ENCODE measurements around the gene KRT84.

Gene KRT84

GRCh38 chr12:52371716-52372115 is 13.7 kb downstream of the KRT84 start:
- no peak for TF ChIP-seq CTCF (IDR thresholded peaks at IDR 0.05; ENCODE audit: control extremely low read depth, extremely low read depth, low read depth, missing control alignments)
- POLR2A ChIA-PET = no interaction called here
- no peak for DNase-seq (ENCODE audit: extremely low spot score)
- CTCF ChIA-PET = interaction anchor here (0.8 to 6.6 kb wide), 14 partner anchors 9 to 609 kb away, joined by 3 to 53 read pairs (median 4); partner anchors contain the start of gene KRT84

GRCh38 chr12:52370926-52371608 is 14.4 kb downstream of the KRT84 start:
- DNase-seq (ENCODE audit: extremely low spot score) = no peak
- TF ChIP-seq CTCF (IDR thresholded peaks at IDR 0.05; ENCODE audit: control extremely low read depth, extremely low read depth, low read depth, missing control alignments) = no peak
- ChIA-PET POLR2A (no interaction called here), CTCF (interaction anchor here (1.0 to 6.6 kb wide), 8 partner anchors 13 to 513 kb away, joined by 3 to 53 read pairs (median 5); partner anchors contain the start of gene KRT84)

- ChIA-PET CTCF (interaction anchor here (0.9 to 6.6 kb wide), 7 partner anchors 11 to 611 kb away, joined by 3 to 53 read pairs (median 4); no protein-coding TSS in a partner anchor), POLR2A (interaction anchor here (0.5 kb wide), 1 partner anchor 497 kb away, joined by 3 read pairs; no protein-coding TSS in a partner anchor)
- no peak for DNase-seq (ENCODE audit: extremely low spot score)
- TF ChIP-seq CTCF (IDR thresholded peaks at IDR 0.05; ENCODE audit: control extremely low read depth, extremely low read depth, low read depth, missing control alignments) = no peak
These were observed 15.6 kb downstream of the KRT84 start for GRCh38 chr12:52369809-52370208.

- POLR2A ChIA-PET = no interaction called here
- DNase-seq (ENCODE audit: extremely low spot score) = no peak
- CTCF ChIA-PET = interaction anchor here (1.0 to 6.6 kb wide), 4 partner anchors 47 to 612 kb away, joined by 3 to 53 read pairs (median 10); no protein-coding TSS in a partner anchor
- no peak for TF ChIP-seq CTCF (IDR thresholded peaks at IDR 0.05; ENCODE audit: control extremely low read depth, extremely low read depth, low read depth, missing control alignments)
These were observed 16.2 kb downstream of the KRT84 start for GRCh38 chr12:52369211-52369610.

GRCh38 chr12:52368508-52368907 is 16.9 kb downstream of the KRT84 start:
- DNase-seq (ENCODE audit: extremely low spot score) = no peak
- CTCF ChIA-PET = interaction anchor here (1.2 to 6.6 kb wide), 2 partner anchors 48 to 510 kb away, joined by 3 to 53 read pairs; no protein-coding TSS in a partner anchor
- no peak for TF ChIP-seq CTCF (IDR thresholded peaks at IDR 0.05; ENCODE audit: control extremely low read depth, extremely low read depth, low read depth, missing control alignments)
- POLR2A ChIA-PET = no interaction called here

- TF ChIP-seq CTCF (IDR thresholded peaks at IDR 0.05; ENCODE audit: control extremely low read depth, extremely low read depth, low read depth, missing control alignments) = no peak
- no peak for DNase-seq (ENCODE audit: extremely low spot score)
- ChIA-PET CTCF (interaction anchor here (0.9 to 6.6 kb wide), 3 partner anchors 18 to 511 kb away, joined by 3 to 53 read pairs (median 3); partner anchors contain the start of gene KRT84), POLR2A (no interaction called here)
These were observed 17.6 kb downstream of the KRT84 start for GRCh38 chr12:52367876-52368275.
